HG02798 (cell line): ENCODE data around the gene FAM184A.
"Not testable (repeated sequence)": the region's sequence is repeated elsewhere in the genome, so short reads cannot be mapped to it uniquely, and the experiment has no call there.

Experiments used
- ATAC-seq: cut with Tn5 transposase; IDR thresholded peaks from one replicate; pipeline ENCODE4 v1.9.1; 2021; ENCODE audit warnings: mild to moderate bottlenecking; ENCODE audit not compliant: unreplicated experiment, poor library complexity

FAM184A gene

DNA sequence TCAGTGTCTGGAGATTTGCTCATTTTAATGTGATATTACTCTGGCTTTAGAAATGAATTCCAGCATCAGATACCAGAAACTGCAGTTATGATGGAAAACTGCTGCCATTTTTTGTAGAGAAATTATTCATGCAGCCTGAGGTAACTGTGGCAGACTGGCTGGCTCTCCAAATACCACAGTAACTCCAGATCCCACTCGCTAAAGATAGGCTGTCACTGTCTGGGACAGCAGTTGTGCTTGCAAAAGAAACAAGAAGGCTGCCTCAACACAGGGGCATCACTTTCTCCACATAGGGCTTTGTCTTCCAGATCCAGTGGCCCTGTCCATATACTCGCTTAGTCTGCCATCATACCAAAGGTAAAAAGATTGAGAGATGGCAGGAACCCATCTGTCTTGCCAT lies 52.7 kb downstream of the FAM184A start:
- ATAC-seq, result no peak

DNA sequence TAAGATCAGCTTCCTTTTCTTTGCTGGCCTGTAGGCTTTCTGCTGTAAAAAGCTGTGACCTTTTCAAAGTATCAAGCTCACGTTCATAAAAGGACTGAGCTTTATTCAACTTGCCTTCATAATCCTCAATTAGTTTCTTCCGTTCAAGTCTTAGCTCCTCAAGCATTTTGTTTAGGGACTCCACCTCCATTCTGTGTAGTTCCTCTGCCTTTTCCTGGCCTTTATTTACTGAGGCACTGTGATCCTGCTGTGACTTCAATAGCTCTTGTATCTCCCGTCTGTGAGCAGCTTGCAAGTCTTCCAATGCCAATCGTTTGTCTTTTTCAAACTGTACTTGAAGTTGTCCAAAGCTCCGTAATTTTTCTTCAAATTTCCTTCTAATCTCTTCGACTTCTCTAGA lies 54.4 kb downstream of the FAM184A start:
- no peak for ATAC-seq

DNA sequence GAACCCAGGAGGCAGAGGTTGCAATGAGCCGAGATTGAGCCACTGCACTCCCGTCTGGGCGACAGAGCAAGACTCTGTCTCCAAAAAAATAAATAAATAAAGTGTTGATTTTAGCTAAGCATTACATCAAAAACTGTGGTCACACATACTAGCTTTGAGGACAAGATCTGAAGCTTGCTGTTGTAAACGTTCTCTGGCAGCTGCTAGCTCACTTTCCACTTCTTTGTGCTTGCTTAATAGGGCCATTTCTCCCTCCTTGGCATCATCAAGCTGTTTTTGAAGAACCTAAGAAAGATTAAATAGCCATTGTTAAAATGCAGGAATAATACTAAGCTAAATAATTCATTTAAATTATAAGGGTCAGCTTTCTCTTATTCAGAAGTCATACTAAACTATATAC lies 55.7 kb downstream of the FAM184A start:
- ATAC-seq, result no peak

DNA sequence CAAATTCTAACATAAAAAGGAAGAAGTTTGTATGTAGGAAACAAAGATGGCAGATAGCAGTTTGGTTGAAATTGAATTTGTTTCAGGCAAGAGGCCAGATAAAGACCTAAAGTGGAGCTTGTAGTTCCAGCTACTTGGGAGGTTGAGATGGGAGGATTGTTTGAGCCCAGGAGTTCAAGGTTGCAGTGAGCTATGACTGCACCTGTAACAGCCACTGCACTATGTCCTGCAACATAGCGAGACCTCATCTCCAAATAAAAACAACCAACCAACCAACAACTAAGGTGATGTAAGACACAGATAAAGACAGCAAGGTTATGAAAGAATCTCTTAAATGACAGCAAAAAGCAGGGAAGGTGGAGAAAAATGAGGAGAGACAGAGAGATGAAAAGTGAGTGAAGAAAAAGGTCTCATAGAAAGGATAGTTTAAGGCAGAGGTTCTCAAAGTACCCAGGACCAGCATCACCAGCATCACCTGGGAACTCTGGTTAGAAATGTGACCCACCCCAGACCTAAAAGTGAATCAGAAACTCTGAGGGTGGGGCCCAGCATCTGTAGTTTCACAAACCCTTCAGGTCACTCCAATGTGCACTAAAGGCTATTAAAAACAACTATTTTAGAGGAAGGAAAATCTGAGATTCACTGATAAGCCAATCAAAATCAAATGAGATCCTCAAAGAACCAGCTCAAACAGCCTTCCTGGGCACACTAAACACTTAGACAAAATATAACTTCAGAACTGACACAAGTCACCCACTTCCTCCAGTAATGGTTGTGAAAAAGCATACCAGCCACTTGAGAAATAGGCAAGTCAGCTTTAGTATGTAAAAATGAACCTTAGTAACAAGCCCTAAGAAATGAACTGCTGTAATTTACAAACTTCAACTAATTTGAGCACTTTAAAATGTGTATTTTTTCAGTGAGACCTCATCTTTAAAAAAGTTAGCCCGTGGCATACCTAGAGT lies 57.6 kb downstream of the FAM184A start:
- no peak for ATAC-seq

DNA sequence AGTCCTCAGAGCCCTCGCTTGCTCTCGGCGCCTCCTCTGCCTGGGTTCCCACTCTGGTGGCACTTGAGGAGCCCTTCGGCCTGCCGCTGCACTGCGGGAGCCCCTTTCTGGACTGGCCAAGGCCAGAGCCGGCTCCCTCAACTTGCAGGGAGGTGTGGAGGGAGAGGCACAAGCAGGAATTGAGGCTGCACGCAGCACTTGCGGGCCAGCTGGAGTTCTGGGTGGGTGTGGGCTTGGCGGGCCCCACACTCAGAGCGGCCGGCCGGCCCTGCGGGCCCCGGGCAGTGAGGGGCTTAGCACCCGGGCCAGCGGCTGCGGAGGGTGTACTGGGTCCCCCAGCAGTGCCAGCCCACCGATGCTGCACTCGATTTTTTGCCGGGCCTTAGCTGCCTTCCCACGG lies 63.3 kb downstream of the FAM184A start:
- ATAC-seq, result not testable (repeated sequence)

DNA sequence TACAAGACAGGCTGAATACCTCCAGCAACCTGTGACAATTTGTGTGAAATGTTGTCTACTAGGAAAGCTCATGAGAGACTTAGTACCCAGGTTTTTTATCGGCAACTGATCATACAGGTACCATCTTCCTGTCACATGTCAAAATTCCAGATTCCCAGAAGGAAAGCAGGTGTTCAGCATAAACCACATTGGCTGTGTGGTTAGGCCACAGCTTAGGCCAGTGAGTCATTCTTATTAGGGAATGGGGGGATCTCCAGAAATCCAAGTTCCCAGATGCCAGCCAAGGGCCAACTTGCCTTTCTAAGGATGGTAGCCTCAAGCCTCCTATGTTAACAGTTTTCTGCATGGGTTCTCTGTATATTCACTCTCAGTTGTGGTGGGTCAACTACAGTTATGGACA lies 65.9 kb downstream of the FAM184A start:
- no peak for ATAC-seq

DNA sequence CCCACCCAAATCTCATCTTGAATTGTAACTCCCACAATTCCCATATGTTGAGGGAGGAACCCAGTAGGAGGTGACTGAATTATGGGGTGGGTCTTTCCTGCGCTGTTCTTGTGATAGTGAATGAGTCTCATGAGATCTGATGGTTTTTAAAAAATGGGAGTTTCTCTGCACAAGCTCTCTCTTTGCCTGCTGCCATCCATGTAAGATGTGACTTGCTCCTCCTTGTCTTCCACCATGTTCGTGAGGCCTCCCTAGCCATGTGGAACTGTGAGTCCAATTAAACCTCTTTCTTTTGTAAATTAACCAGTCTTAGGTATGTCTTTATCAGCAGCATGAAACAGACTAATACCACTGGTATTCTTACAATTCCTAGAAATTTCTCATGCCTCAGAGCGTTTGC lies 69.2 kb downstream of the FAM184A start:
- not testable (repeated sequence) for ATAC-seq

DNA sequence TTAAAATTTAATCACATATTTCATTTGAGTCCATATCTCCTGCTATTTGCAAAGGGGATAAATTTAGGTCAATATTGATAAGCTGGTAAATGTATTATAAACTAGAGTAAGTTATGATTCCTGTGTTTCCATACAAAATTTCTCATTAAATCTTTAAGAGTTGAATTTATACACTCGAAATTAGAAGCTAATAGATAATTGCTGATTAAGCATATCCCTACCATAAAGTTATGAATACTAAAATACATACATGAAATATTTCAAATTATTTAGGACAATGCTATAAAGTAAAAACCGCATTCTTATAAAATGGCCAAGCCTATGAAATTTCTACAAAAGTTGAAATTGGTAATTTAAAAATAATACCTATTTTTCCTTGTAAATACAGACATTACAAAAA lies 71.5 kb downstream of the FAM184A start:
- no peak for ATAC-seq

DNA sequence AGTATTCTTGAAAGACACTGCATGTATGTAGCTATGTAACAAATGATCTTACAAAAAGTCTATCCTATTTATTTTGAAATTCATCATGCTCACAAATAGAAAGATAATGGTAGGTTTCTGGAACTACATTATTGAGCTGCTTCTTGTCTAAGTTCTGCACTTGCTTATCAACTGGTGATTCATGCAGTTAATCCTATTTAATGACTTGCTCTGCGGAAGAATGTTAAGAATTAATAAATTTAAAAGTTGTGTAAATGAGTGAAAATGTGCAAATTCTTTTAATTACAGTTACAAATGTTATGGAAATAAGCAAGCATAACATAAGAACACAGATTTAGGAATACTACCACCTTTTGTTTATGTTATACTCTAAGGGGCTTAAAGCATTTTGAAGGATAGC lies 76.4 kb downstream of the FAM184A start:
- ATAC-seq, result no peak

DNA sequence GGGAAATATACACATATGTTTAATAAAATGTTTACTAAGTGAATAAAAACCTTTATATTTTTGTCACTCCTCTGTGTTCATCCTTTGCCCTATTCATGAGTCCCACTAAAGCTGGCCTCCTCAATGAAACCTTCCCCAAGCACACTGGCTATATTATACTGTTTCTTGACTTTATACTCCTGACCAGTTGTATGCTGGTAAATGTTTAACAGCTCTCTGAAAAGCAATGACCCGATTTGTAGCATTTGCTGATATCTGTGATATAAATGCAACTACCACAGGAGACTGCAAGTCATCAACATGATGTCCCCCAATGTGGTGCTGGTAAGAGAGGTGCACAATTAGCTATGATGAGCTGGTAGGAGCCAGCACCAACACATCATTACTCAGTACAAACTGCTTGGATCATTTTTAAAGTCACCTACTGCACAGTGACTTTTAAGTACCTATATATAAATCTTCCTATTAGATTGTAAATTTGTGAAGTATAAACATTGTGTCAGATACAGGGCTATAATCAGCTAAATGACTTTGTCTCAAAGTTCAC lies 78.9 kb downstream of the FAM184A start:
- ATAC-seq, result no peak

DNA sequence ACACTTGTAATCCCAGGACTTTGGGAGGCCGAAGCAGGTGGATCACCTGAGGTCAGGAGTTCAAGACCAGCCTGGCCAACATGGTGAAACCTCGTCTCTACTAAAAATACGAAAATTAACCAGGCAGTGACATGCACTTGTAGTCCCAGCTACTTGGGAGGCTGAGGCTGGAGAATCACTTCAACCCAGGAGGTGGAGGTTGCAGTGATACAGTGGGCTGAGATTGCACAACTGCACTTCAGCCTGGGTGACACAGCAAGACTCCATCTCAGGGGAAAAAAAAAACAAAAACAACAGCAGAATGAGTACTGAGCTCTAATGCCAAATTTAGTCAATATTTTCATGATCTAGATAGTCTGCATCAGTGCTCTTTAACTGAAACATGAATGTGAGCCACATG lies 81.0 kb downstream of the FAM184A start:
- ATAC-seq, result not testable (repeated sequence)

DNA sequence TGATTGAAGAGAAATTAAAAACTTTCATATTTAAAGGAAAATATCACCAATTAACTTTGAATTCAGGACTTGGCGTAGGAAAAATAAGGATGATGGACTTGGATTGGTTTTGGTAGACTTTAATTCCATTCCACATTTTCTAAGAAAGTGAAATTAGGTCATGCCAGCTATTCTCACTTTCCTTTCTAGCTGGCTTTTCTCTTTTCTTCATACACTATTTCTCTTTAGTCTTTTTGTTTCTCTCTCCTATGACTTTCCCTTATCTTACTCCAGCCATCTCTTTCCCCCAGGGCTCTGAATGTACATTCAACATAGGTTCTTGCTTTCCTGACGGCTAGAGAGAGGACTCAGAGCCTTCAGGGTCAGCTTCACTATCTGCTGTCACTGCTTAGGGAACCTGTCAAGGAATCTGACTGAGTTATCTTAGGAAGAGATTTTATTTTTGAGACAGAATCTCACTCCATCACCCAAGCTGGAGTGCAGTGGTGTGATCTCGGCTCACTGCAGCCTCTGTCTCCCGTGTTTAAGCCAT lies 82.1 kb downstream of the FAM184A start:
- no peak for ATAC-seq

DNA sequence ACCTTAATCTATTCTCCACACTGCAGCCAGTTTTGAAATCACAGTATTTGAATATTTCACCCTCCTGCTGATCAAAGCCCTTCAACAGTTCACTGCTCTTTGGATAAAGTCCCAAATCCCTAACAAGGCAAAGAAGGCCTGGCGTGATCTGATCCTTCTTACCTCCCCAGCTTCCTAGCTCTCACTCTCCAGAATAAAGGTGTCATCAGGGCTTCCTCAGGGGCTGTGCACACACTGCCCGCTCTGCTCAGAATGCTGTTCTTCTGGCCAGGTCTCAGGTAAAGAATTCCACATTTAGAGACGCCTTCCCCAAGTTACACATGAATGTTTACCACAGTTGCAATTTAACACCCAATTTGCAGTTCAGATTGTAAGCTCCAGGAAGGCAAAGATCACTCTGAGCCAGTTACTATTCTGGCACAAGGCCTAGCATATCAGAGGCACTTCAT lies 84.6 kb downstream of the FAM184A start:
- ATAC-seq, result no peak

DNA sequence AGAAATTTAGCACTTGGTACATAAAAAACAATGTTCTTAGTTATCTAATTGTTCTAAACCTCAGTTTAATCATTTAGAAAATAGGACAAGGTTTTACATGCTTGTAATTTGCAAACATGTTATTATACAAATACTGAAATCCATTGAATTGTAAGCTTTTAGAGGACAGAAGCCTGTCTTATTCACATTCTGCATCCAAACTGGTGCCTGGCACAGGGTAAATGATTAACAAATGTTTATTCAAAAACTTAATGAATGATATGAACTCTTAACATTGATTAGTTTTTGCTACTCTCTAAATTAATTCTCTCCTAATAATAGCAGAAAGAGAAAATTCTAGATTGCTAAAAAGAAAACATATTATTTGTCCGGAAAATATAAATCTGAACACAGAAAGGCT lies 85.1 kb downstream of the FAM184A start:
- no peak for ATAC-seq

DNA sequence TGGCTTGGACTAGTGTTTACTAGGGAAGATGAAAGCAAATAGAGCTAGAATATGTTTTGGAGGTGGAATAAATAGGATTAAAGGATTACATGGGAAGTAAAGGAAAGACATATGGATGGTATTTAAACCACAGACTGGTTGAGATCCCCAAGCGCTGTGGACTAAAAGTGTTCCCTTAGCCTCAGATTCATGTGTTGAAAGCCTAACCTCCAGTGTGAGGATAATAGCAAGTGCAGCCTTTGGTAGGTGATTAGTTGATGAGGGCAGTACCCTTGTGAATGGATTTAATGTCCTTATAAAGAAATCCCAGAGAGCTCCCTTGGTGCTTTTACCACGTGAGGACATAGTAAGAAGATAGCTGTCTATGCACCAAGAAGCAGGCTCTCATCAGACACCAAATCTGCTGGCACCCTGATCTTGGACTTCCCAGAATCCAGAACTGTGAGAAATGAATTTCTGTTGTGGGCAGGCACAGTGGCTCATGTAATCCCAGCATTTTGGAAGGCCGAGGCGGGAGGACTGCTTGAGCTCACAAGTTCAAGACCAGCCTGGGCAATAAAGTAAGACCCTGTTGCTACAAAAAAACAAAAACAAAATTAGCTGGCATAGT lies 86.2 kb downstream of the FAM184A start:
- no peak for ATAC-seq

DNA sequence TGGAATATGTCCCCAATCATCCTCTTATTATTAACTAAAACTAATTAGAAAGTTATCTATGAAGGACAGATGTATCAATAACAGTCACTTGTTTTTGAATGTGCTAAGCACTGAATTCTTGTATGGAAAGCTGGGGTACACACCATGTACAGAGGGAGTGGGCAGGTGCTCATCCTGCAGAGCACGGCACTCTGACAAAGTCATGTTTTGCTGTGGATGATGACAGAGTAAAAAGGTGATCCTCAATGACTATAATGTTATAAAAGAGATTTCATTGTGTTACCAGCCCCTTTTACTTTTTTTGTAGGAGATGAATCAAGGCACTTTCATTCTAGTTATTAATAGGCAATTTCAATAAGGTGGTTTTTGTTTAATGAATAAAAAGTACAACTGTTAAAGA lies 92.2 kb downstream of the FAM184A start:
- ATAC-seq, result no peak

DNA sequence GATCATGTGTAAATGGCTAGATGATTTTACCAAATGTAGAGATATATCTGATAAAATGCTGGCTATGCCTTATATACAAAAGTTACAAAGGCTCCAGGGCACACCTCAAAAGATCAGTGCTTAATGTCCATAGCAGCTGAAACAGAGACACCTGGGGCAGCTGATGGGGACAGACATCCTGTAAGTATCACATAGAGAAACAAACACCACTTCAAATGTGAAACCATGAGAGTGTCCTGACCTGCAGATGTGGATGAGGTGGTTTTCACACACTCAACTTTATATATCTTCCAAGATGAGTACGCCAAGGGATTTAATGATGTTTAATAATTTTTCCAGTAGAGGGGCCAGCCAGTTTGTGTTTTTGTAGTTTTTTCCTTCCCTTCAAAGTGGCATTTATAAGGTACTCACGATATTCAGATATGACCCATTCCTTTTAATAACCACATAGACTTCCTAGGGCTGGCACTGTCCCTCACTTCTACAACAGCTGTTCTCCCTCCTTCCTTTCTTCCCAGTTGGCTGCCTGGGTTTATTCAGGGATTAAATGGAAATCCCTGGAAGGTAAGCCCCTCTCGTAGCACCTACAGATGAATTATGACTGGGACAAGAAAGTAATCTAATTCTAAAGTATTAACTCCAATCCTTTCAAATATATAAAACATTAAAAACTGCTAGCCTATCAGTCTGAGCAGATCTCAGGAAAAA lies 93.2 kb downstream of the FAM184A start:
- ATAC-seq, result no peak

DNA sequence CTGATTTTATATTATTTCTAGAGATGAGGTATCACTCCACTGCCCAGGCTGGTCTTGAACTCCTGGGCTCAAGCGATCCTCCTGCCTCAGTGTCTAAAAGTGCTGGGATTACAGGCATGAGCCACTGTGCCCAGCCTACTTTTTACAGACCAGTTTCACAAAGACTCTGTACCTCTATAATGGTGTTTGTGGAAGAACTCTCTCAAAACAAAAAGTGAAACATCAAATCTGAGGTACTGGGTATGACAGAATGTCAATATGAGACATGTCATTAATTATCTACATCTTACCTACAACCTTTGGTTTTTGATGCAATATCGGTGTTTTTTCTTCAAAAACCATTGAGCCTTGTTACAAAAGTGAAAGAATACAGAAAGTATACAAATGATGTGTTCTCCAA lies 94.1 kb downstream of the FAM184A start:
- ATAC-seq, result no peak

DNA sequence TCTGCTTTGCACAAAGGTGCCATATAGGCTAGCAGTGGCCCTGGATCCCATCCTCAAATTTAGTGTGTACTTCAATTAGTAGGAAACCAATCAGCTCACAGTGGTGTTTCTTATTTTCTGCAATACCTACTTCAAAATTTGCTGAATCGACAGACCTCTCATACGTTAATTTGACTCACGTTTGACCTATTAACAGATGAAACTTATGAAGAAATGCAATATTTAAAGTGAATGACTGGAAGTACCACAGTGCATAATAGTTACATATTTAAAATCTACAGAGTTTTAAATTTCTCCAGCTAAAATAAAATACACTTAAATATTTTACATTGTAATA lies 95.9 kb downstream of the FAM184A start:
- ATAC-seq, result no peak

DNA sequence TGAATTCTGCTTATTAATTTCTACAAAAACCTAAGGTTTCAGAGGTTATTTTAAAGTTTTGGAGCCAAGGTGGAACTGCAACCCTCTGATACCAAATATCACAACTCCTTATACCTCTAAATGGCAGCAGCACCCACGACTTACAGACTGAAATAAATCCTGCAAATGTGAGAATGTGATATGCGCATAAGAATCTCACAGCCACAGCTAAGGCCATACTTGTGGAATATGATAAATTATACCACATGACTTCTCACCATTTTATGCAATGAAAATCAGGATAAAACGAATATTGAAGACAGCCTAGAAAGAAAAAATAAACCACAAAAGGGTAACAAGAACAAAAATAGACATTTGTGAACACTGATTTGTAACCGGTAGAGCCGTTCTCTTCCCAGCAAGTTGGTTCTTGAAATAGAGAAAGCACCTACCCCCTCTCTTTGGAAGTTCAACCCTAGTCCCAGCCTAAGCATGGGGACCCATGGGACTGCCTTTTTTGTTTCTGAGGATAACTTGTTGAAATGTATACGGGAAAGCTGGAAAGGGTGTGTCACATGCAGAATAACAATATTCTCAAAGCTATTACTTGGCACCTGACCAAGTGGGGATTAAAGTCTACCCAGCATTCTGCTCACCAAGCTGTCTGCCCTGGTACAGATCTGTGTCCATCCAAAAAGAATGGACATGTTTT lies 96.4 kb downstream of the FAM184A start:
- ATAC-seq, result no peak
